Activated CD4-positive, CD25-positive, alpha-beta regulatory T cell treated with anti-CD3 and anti-CD28 coated beads, Interleukin-2, amount 50 U/mL, for 72 hours (primary cell): ENCODE results near the gene ZNF365.
"Not testable (repeated sequence)": the region's sequence is repeated elsewhere in the genome, so short reads cannot be mapped to it uniquely, and the experiment has no call there.

Source experiments
- DNase-seq: peaks from one replicate; pipeline ENCODE4 v3.0.0; 2021

The ZNF365 gene

GRCh38 chr10:62377966-62378365 is 3.8 kb downstream of the ZNF365 start:
- no peak for DNase-seq

GRCh38 chr10:62378877-62379276 is 4.7 kb downstream of the ZNF365 start:
- not testable (repeated sequence) for DNase-seq

DNA sequence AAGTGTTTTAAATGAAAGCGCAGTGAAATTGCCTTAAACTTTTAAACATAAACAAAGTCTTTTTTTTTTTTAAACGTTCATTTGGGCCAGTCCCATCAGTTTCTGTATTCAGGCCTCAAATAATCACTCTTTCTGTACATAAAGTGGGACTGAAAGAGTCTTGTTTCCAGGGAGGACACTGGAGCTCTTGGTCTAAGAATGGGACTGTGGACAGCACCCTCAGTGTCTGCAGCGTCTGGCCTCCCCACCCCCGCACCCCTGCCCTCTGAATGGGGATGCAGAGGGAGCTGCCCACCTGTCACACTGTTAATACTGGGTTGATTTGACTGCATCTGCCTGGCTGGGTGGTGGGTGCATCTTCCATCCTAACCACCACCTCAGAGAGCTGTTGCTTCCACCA is 5.2 kb downstream of the ZNF365 start:
- no peak for DNase-seq

- no peak for DNase-seq
These were observed 5.8 kb downstream of the ZNF365 start for GRCh38 chr10:62380016-62380415.

DNA sequence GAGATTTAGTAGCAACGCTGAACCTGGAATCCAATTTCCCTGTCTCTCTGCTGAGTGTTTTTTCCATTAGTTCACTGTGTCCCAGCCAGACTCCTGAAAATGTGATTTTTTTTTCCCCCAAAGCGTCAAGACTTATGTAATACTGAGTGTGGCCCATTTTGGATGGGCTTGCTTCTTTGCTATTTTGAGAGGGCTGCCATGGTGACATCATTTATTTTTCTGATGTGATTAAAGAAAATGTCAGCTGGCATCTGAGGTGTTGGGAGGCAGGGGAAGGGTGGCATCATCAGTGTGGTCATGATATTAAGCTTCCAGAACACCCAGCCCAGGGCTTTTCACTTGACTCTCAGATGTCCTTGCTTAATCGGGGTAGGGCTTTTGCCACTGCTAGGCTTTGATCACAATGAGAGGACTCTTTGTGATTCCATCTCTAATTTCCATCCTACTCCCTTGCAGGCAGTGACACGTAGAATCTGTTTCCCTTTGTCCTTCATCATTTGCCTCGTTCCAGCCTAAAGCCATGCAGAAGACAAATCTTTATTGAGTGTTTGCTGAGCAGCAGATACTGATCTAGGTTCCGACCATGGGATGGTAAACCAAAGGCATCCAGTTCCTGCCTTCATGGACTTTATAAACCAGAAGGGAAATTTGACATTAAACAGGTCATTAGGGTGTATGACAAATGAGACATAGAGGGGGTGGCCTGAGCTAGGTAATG is 7.4 kb downstream of the ZNF365 start:
- DNase-seq = no peak

DNA sequence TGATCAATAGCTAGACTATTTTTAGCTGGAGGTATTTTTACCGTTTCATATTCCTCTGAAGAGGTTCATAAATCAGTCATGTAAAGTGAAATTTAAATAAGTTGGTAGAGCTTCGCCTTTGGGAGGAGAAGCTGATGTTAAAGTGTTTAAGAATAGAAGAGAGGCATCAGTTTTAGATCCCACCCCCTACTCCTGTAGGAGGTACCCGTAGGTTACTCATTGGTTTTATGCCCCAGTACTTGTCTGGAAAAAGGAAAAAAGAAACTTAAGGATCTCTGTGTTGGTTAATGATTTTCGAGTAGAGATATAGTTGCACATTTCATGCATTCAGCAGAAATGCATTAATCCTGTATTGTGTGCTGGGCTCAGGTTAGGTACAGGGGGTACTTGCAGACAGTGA is 8.7 kb downstream of the ZNF365 start:
- DNase-seq = no peak

DNA sequence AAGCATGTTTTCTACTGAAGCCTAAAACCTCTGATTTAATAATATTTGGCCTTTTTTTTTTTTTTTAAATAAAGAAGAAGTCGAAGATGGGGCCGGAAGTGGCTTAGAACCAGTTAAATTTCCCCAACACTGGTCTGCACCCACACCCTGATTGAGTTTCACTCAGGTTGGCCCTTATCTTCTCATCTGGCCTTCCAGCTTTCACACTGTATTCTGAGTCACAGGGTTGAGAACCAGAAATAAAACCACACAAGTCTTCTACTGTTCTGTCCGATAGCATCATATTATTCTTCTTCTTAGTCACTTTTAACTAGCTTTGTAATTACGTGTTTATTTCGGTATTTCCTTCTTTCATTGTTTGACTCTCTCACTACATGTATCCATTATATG is 9.9 kb downstream of the ZNF365 start:
- peak; percentile 35 for DNase-seq

DNA sequence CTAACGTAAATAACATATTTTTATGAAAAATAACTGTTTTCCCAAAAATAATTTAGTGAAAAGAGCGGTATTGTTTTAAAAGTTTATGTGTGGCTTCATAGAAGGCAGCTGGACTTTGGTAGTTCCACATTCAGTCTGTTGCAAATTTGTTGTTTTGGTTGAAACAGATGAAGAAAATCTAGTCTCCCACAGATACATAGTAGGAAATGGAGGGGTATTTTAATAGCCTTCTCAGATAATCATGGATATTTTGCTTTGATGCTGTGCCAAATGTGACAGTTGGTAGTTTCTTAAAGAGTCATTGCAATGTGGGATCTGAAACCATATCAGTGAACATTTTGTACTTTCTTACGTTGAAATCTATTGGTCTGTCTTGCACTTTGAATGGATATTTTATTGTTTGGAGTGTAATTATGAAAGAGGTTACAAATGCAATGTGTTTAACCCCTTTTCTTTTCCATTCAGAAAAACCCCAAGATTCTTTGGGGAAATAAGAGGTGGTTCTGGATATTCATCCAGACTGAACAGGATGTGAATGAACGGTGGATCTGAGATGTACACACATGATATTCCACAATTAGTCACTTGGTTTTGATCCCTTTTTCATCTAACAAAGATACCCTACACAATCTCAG is 10.4 kb downstream of the ZNF365 start:
- DNase-seq = no peak

DNA sequence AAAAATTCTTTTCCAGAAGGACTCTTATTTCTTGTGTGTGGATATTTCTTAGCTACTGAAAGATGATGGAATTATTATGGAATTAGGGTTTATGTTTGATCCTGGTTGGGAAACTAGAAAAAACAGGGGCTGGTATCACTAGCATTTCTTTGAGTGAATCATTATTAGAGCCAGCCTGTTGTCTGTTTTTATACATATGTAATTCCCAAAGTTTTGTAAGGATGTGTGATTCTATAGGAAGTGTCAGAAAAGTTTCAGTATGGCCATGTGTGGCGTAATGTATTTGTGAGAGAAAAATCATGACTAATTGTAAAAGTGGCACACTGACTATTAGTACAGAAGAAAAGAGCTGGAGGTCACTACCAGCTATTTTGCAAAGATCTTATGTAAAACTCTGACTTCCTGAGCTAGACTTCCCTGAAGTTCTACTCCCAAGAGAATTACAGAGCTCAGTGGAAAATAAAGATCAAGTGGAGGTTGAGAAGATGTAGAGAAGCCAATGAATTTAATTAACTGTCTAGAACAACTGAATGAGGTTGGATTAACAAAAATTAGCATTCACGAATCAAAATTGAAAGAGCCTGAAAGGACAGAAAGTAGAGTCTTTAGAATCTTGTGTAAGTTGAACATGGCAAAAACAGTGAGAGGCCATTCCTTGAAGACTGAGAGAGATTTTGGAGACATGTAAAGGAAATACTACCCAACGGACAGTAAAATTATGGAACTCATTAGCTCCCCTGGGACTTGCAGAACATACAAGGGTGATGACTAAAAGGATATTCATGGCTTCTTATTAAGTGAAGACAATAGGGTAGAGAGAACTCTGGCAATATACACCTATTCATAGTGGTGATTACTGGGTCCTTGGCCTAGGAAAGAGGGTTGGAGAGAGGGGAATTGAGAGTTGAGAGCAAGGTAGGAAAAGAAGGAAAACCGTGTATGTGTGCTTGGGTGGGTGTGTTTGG is 12.5 kb downstream of the ZNF365 start:
- DNase-seq = no peak

- no peak for DNase-seq
These were observed 14.2 kb downstream of the ZNF365 start for GRCh38 chr10:62388328-62388727.

DNA sequence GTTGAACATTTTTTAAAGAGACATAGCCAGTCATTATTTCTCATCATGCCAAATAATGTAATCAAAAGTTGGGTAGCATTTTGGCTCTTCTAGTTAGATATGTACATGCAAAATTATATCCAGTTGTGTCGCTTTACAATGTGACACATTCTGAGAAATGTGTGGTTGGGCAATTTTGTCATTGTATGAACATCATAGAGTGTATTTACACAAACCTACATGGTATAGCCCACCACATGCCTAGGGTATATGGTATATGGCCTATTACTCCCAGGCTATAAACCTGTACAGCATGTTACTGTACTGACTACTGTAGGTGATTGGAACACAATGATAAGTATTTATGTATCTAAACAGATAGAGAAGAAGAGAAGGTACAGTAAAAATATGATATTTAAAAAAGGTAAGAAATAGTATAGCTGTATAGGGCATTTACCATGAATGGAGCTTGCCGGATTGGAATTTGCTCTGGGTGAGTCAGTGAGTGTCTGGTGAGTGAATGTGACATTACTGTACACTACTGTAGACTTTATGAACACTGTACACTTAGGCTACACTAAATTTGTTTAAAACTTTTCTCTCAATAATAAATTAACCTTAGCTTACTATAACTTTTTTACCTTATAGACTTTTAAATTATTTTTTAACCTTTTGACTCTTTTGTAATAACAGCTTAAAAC is 16.5 kb downstream of the ZNF365 start:
- no peak for DNase-seq

DNA sequence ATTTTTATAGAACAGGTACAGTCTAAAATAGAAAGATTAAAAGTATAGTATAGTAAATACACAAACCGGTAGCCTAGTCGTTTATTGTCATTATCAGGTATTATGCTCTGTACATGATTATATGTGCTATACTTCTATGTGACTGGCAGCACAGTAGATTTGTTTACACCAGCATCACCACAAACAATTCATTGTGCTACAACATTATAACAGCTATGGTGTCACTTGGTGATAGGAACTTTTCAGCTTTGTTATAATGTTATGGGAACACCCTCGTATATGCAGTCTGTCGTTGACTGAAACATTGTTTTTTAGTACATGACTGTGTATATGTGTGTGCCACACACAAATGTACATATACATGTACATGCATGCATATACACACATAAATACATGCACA is 19.1 kb downstream of the ZNF365 start:
- DNase-seq = no peak

DNA sequence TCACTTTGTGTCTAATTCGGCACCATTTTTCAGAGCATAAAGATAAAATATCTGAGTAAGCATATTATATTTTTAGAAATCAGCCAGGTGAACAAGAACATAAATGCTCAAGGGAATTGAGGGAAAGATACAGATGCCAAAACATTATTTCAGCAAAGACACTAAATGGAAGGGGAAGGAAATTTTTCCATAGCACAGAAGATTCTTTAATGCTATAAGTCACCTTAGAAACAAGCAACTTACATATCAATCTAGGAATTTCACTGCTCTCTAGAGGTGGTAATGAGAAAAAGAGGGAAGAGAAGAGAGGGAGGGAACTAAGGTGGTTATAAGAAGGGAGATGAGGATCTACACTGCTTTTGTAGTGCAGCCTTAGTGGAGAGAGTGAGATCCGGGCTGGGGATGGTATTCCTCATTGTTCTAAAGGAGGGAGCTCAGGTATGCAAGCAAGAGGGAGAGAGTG is 20.4 kb downstream of the ZNF365 start:
- DNase-seq = no peak

DNA sequence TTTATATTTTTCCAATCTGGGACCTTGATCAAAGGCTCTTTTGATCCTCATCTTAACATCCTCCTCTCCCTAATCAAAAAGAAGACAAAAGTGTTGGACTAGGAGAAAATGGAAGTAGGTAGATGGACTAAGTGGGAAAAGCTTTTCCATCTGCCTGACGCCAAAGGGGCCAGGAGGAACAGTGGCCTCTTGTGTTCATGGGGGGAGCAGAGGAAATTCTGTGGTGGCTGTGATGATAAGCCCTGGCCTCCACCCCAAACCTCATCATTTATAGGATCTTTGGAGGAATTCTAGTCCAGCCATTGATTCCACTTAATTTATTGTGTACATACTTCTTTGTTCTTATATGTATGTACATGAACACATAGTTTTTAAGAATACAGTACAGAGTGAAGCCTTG is 21.7 kb downstream of the ZNF365 start:
- no peak for DNase-seq

DNA sequence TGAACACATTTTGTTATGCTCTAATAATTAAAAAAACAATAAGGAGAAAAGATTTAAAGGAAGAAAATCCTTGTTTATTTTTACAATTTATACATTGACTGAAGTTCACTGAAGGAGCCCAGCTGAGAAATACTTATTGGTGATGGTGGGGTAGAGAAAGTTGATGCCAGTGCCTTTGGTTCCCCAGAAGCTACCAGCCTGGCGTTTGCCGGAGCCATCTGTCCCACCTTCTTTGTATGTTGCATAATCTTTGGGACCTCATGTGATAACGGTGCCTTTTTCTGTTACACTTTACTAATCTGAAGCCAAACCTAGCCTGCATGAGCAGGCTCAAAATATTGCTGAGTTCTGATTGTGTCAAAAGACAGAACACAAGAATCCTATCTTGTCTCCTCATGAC is 22.7 kb downstream of the ZNF365 start:
- DNase-seq = no peak

GRCh38 chr10:62399211-62399610 is 25.0 kb downstream of the ZNF365 start:
- DNase-seq = no peak

DNA sequence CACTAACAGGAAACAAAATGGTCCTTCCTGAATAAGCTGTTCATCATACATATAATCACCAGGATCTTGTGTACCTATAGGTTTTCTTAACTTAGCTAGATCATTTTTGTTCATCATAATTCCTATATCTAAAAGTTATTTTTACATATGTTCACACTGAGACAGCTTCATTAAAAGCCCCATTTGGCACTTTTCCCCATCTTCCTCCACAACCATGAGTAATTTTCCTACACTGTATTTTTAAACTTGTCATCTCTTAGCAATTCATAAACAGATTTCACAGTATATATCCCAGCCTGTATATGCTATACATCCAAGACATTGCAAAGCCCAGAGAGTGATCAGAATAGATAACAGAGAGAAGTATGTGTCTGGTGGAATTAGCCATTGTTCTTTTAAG is 28.3 kb downstream of the ZNF365 start:
- DNase-seq = no peak

GRCh38 chr10:62410528-62410927 is 36.4 kb downstream of the ZNF365 start:
- DNase-seq = not testable (repeated sequence)

DNA sequence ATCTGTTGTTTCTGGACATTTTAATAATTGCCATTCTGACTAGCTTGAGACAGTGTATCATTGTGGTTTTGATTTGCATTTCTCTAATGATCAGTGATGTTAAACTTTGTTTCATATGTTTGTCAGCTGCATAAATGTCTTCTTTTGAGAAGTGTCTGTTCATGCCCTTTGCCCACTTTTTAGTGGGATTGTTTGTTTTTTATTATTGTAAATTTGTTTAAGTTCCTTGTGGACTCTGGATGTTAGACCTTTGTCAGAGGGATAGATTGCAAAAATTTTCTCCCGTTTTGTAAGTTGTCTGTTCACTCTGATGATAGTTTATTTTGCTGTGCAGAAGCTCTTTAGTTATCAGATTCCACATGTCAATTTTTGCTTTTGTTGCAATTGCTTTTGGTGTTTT is 36.8 kb downstream of the ZNF365 start:
- not testable (repeated sequence) for DNase-seq

GRCh38 chr10:62413048-62413447 is 38.9 kb downstream of the ZNF365 start:
- no peak for DNase-seq

GRCh38 chr10:62413652-62414051 is 39.5 kb downstream of the ZNF365 start:
- no peak for DNase-seq

DNA sequence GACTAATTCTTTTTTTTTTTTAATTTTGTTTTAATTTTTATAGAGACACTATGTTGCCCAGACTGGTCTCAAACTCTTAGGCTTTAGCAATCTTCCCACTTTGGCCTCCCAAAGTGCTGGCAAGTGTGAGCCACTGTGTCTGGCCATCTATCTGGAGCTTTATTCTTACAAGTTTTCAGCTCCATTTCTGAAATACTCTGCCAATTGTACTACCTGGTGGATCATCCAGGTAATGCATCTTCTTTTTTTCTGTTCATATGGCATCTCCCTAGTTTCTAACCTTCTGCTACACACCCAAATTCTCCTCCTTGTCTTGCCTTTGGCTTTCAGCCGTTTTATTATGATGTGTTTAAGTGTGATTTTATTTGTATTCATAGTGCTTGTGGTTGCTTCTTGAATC is 40.2 kb downstream of the ZNF365 start:
- DNase-seq = no peak

DNA sequence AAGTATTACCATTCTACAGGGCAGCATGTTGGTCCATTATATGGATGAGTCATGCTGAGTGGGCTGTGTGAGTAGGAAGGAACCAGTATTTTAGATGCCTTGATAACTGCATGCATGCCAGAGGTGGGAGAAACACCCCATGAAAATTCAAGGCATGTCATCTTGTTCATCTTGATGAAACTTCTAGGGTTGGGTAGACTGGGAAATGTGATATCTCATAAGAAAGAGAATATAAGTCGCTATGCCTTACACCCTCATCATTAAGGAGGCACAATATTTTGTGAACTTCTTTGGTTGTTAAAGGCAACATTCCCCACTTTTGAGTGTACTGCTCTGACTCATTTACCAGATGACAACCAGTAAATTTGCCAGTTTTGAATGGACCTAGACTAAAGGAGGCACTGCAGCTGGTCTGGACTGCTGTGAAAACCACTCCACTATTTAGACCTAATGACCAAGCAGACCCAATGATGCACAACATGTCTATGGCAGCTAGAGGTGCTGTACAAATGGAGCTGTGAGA is 48.0 kb downstream of the ZNF365 start:
- DNase-seq = no peak
